GDM1 (cell line): ENCODE measurements around the gene CLDN5.
A peak's percentile ranks its signal among the peaks of the same experiment; 100 is the strongest.

ENCODE experiments used
- DNase-seq: peaks from one replicate; lab custom pipeline; 2025; lab: John Stamatoyannopoulos, UW

Gene CLDN5

GRCh38 chr22:19480789-19481188 is 43.4 kb downstream of the CLDN5 start:
- no peak for DNase-seq

GRCh38 chr22:19480173-19480568 is 44.0 kb downstream of the CLDN5 start:
- DNase-seq = no peak

GRCh38 chr22:19479355-19480172 is 44.6 kb downstream of the CLDN5 start, which contains the start of gene CDC45:
Gene CDC45, plus strand, starts transcription at chr22:19479920. Its CDS starts 49 bp downstream, at chr22:19479969.
- DNase-seq = peak; percentile 95

- DNase-seq = peak; percentile 71
These were observed 45.3 kb downstream of the CLDN5 start, which contains the start of gene UFD1 for GRCh38 chr22:19478901-19479354. Gene UFD1, minus strand, starts transcription at chr22:19479193. Its CDS starts 108 bp downstream, at chr22:19479085.

- no peak for DNase-seq
These were observed 45.9 kb downstream of the CLDN5 start for GRCh38 chr22:19478045-19478900.

- DNase-seq = no peak
These were observed 46.7 kb downstream of the CLDN5 start for GRCh38 chr22:19477321-19478044.

- DNase-seq = no peak
These were observed 48.2 kb downstream of the CLDN5 start for GRCh38 chr22:19476023-19476422.

GRCh38 chr22:19473578-19473977 is 50.6 kb downstream of the CLDN5 start:
- no peak for DNase-seq
